Measurements from ENCODE around the gene RBM10.

RBM10 gene

GRCh38 chrX:47175588-47175980, 30.6 kb downstream of the RBM10 start:
- DNase-seq: no peak

GRCh38 chrX:47176101-47176740, 31.2 kb downstream of the RBM10 start:
- DNase-seq: no peak

DNA sequence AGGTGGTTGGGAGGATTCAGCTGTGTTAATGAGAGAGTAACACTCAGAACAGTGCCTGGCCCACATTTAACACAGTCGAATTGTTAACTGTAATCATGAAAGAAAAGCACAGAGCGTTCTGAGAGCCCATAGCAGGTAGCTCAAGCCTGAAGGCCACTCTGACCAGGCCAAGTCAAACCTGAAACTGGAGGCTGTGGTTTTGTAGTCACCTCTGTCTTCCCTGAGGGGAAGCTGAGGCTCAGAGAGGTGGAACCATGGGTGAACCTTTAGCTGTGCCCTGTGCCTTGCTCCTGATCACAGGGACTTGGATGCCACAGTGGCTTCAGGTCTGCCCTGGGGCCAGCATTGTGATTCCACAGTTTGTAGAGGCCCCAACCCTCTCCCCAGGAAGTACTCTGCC, 32.1 kb downstream of the RBM10 start:
- no peak for DNase-seq

GRCh38 chrX:47178337-47178736, 33.3 kb downstream of the RBM10 start:
- DNase-seq: no peak

DNA sequence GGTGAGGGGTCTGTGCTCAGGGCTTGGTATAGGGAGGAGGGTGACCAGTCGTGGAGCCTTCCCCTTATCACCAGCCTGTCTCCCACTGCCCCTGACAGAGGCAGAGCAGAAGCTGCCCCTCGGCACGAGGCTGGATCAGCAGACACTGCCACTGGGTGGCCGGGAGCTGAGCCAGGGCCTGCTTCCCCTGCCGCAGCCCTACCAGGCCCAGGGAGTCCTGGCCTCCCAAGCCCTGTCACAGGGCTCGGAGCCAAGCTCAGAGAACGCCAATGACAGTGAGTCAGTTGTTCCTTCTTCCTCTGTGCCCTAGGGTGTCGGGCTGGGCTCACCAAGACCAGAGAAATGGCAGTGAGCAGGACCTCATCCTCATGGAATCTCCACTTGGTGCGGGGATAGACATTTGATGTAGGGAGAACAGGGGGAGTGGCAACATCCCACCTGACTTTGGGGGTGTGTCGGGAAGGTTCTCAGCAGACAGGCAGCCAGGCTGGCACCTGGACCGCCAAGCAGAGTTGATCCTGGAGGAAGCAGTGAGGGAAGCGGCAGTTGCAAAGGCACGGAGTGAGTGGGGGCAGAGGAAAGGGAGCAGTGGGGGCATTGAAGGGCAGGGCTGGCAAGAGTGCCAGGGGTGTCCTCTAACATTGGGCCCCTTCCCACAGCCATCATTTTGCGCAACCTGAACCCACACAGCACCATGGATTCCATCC, 34.4 kb downstream of the RBM10 start:
- DNase-seq: no peak

GRCh38 chrX:47179928-47180255, 34.9 kb downstream of the RBM10 start:
- DNase-seq: no peak

DNA sequence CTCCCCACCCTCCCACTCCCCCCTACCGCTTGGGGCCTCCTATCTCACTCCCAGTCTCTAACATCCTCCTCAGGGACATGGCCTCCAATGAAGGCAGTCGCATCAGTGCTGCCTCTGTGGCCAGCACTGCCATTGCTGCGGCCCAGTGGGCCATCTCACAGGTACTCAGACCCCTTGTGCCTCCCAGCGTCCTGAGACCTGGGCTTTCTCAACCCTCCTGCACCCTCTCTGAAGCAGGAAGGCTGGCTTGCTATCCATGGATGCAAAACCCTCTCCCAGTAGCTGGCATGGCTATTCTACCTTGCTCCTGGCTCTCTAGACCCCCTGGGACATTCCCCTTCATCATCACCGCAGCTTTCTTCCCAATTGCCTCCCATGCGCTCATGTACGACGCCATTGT, 35.3 kb downstream of the RBM10 start:
- DNase-seq: no peak

DNA sequence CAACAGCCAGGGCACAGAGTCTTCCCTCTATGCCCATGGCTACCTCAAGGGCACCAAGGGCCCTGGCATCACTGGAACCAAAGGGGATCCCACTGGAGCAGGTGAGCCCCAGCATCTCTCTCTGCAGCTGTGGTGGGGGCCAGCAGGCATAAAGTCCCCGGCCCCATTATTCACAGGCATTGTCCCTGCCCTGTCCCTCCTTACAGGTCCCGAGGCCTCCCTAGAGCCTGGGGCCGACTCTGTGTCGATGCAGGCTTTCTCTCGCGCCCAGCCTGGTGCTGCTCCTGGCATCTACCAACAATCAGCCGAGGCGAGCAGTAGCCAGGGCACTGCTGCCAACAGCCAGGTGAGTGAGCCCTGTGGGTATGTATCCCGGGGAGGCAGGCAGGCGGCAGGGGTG, 36.3 kb downstream of the RBM10 start:
- DNase-seq: no peak

GRCh38 chrX:47182106-47182700, 37.2 kb downstream of the RBM10 start:
- DNase-seq: no peak

DNA sequence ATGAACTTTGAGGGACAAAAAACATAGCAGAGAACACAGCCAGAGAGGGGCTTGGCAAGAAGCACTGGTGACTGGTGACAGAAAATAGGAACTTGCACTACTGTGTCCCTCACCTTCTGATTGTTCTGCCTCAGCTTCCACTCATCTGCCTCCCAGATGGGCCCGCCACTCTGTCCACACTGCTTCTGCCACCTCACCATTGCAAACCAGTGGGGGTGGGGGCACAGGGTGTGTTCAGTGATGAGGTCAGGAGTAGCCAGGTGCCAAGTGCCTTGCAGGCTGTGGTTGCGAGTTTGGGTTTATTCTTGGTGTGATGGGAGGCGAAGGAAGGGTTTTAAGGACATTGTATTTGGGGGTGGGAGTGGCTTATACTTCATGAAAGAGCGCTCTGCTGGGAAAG, 39.5 kb downstream of the RBM10 start:
- no peak for DNase-seq

GRCh38 chrX:47185241-47185640, 40.2 kb downstream of the RBM10 start:
- no peak for DNase-seq

GRCh38 chrX:47186096-47186740, 41.2 kb downstream of the RBM10 start:
- no peak for DNase-seq

DNA sequence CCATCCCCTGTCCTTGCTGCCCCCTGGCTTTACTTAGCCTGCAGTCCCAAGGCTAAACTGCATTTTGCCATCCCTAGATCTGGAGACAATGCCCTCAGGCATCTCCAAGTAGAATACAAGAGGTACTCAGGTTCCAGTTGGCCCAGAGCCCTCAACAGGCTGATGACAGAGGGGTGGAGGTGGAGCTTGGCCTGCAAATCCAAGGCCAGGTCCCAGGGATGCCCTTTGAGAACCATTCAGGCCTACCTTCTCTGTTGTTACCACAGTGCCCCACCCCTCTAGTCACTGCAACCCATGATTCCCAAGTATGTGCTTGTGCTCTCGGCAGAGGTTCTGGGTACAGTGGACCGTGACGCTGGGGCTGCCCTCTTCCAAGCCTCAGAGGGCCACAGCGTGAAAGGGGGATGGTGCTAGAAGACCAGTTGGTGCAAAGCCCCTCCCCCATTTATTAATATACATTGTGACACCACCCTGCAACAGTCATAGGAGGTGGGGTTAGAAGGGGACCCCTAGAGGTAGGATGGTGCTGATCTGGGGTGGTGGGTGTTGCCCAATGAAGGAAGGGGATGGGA, 42.2 kb downstream of the RBM10 start:
- DNase-seq: no peak

DNA sequence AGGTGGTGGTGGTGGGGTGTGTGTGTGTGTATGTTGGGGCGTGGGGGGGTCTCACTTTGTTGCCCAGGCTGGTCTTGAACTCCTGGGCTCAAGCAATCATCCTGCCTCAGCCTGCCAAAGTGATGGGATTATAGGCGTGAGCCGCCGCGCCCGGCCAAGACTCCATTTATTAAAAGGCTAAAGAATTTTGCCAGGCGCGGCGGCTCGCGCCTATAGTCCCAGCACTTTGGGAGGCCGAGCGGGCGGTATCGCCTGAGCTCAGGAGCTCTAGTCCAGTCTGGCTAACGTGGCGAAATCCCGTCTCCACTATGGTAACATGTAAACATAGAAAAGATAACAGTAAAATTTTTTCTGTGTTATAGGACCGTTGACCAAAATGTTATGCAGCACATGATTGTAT, 44.9 kb downstream of the RBM10 start:
- no peak for DNase-seq

GRCh38 chrX:47190445-47191269, 45.6 kb downstream of the RBM10 start:
- peak; percentile 84 for DNase-seq

DNA sequence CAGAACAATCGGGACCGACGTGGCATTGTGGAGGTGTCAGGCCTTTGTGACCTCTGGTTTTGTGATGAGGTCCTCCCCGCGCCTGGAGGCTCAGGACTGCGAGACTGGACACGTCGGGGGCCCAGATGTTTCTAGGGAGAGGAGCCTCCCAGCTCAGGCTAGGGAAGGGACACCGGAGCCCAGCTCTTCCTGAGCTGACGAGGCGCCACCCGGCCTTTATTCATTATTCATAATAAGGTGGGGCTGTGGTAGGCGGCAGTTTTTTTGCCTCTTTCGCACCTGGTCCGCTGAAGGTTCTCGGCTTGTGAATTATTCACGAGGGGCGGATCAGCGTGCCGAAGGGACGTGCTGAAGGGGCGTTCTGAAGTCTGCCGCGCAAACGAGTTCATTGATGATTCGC, 46.3 kb downstream of the RBM10 start:
- DNase-seq: peak; percentile 60

GRCh38 chrX:47191806-47192401, 46.9 kb downstream of the RBM10 start:
- DNase-seq: no peak

DNA sequence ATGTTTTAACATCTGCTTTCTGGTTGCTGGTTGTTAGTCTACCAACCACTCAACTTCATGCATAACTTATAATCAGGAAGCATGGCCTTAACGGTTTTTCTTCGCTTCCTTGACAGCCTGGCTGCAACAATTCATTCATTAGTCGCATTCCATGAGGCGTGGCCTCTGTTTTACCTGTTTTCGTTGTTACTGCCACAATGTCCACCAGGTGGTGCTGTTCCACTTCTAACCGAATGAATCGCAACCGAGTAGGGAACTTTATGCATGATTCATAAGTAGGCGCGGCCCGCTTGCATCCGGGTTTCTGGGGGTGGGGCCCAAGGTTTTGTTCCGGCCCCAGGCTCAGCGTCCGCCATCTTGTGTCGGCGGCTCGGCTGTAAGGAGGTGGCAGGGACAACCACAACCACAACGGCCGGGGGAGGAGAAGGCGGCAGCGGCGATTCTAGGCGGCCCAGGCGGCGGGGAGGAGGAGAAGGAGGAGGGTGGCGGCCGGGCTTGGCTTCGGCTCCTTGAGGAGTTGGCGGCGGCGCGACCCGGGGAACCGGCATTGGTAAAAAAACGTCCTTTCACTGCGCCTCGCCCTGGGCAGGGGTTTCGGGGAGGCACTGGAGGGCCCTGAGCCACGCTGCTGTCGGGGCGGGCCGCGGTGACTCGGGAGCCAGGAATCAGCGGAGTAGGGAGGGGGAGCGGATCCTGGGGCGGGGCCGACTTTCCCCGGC, 48.6 kb downstream of the RBM10 start, which contains the start of gene UBA1:
TSS of gene UBA1 (plus strand) at position 355 of the 719 bp plus-strand sequence. CDS start 4,974 bp downstream, outside the sequence.
- DNase-seq: peak; percentile 91

- no peak for DNase-seq
Measured at GRCh38 chrX:47194194-47194787, 49.3 kb downstream of the RBM10 start.

GRCh38 chrX:47196098-47196497, 51.1 kb downstream of the RBM10 start:
- no peak for DNase-seq

GRCh38 chrX:47197526-47197925, 52.5 kb downstream of the RBM10 start:
- DNase-seq: no peak

Data from activated naive CD4-positive, alpha-beta T cell treated with Interleukin-2 at 50 U/mL for 16 hours (primary cell).